ENCODE results near the gene PPP1R1B.

Gene PPP1R1B

GRCh38 chr17:39666231-39666600 lies 39.5 kb downstream of the PPP1R1B start:
- no peak for DNase-seq (ENCODE audit: low read depth in 3 of 3, low spot score in 1 of 3)

- DNase-seq (ENCODE audit: low read depth in 3 of 3, low spot score in 1 of 3): no peak
These were observed 40.0 kb downstream of the PPP1R1B start for GRCh38 chr17:39666601-39667261.

DNA sequence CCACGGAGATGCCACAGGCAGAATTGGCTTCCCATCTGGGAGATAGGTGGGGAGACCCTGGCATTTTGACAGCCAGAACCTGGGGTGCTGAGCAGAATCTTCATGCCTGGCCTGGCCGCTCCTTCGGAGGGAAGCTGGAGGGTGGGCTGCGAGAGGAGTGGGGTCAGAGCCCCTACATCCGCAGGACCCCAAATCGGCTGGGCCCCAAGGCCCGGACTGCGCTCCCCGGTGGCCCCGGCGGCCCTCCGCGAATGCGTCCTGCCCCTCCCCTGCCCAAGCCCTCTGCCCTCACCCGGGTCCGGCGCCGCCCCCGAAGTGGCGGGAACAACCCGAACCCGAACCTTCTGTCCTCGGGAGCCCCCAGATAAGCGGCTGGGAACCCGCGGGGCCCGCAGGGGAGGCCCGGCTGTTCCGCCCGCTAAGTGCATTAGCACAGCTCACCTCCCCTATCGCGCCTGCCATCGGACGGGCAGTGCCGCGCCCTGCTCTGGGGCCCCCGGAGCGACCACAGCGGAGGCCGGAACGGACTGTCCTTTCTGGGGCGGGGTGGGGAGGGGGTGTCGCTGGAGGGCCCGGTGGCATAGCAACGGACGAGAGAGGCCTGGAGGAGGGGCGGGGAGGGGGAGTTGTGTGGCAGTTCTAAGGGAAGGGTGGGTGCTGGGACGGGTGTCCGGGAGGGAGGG lies 40.7 kb downstream of the PPP1R1B start:
- no peak for DNase-seq (ENCODE audit: low read depth in 3 of 3, low spot score in 1 of 3)

DNA sequence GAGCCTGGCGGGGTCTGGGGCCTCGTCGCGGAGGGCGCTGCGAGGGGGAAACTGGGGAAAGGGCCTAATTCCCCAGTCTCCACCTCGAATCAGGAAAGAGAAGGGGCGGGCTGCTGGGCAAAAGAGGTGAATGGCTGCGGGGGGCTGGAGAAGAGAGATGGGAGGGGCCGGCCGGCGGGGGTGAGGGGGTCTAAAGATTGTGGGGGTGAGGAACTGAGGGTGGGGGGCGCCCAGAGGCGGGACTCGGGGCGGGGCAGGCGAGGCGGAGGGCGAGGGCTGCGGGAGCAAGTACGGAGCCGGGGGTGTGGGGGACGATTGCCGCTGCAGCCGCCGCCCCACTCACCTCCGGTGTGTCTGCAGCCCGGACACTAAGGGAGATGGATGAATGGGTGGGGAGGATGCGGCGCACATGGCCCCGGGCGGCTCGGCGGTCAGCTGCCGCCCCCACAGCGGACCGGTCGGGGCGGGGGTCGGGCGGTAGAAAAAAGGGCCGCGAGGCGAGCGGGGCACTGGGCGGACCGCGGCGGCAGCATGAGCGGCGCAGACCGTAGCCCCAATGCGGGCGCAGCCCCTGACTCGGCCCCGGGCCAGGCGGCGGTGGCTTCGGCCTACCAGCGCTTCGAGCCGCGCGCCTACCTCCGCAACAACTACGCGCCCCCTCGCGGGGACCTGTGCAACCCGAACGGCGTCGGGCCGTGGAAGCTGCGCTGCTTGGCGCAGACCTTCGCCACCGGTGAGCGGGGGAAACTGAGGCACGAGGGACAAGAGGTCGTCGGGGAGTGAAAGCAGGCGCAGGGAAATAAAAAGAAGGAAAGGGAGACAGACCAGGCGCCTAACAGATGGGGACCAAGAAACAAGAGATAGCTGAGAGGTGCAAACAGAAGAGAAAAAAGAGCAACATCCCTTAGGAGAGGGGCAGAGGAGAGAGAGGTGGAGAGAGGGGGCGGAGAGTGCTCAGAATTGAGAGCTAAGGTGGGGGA lies 41.5 kb downstream of the PPP1R1B start, which contains the start of gene PNMT:
Gene PNMT, plus strand, starts transcription at position 509 of the 980 bp plus-strand sequence. Its CDS starts 23 bp downstream, at position 532.
- DNase-seq (ENCODE audit: low read depth in 3 of 3, low spot score in 1 of 3): peak; percentile 15 to 66 (median 38)

GRCh38 chr17:39669897-39670735 lies 43.4 kb downstream of the PPP1R1B start:
- DNase-seq (ENCODE audit: low read depth in 3 of 3, low spot score in 1 of 3): no peak

DNA sequence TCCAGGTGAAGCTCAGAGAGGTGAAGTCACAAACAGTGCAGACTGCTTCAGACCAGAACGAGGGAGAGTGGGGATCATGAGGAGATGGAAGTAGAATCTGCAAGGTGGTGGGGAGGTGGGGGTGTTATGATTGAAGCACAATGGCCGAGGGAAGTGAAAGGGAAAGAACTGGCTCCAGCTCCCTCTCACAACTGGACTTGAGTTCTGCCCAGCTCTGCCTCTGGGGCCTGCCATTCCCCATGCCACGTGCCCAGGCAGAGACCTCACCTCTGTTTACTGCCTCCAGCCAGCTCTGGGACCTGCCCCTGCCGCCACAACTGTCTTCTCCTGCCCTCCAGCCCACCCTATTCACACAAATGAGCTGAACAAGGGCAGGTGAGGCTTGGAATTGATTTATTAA lies 44.0 kb downstream of the PPP1R1B start:
- DNase-seq (ENCODE audit: low read depth in 3 of 3, low spot score in 1 of 3): no peak

GRCh38 chr17:39671651-39672521 lies 45.1 kb downstream of the PPP1R1B start:
- DNase-seq (ENCODE audit: low read depth in 3 of 3, low spot score in 1 of 3): no peak

DNA sequence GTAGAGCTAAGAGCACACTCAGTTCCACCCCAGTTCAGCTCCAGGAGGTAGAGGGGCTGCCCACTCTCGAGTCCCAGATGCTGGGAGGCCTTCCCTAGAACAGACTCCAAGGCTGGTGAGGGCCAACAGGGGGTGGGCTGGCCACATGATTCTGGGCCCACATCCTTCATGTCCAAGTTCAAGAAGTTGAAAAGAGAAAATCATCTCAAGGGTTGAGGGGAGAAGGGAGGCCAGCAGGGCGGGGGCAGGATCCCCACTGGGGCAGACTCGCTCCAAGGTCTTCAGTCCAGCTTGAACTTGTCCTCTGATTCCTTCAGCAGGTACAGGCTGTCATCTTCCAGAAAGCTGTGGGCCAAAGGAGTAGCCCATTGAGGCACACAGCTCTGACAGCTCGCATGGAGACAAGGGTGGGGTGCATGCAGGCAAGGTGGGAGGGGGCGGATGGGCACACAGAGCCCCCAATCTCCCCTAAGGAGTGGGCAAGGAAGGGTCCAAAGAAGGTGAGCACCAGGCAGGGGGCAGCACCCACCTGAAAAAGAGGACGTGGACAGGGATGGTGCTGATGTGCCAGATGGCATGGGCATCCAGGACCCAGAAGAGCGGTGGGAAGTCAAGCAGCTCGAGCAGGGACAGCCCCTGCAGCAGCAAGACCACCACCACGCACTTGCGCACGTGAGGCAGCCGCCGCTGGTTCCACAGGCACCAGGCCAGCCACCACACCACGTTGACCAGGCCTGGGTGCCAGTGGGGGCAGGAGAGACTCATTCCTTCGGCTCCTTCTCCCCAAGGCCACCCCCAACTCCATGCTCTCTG lies 46.0 kb downstream of the PPP1R1B start:
- DNase-seq (ENCODE audit: low read depth in 3 of 3, low spot score in 1 of 3): no peak

GRCh38 chr17:39673335-39674081 lies 46.8 kb downstream of the PPP1R1B start:
- no peak for DNase-seq (ENCODE audit: low read depth in 3 of 3, low spot score in 1 of 3)

GRCh38 chr17:39674179-39674578 lies 47.4 kb downstream of the PPP1R1B start:
- DNase-seq (ENCODE audit: low read depth in 3 of 3, low spot score in 1 of 3): no peak

GRCh38 chr17:39674702-39675389 lies 48.1 kb downstream of the PPP1R1B start:
- no peak for DNase-seq (ENCODE audit: low read depth in 3 of 3, low spot score in 1 of 3)

- DNase-seq (ENCODE audit: low read depth in 3 of 3, low spot score in 1 of 3): no peak
These were observed 48.8 kb downstream of the PPP1R1B start for GRCh38 chr17:39675390-39676082.

GRCh38 chr17:39676198-39676819 lies 49.6 kb downstream of the PPP1R1B start:
- no peak for DNase-seq (ENCODE audit: low read depth in 3 of 3, low spot score in 1 of 3)

- DNase-seq (ENCODE audit: low read depth in 3 of 3, low spot score in 1 of 3): no peak
These were observed 50.3 kb downstream of the PPP1R1B start for GRCh38 chr17:39677072-39677471.

DNA sequence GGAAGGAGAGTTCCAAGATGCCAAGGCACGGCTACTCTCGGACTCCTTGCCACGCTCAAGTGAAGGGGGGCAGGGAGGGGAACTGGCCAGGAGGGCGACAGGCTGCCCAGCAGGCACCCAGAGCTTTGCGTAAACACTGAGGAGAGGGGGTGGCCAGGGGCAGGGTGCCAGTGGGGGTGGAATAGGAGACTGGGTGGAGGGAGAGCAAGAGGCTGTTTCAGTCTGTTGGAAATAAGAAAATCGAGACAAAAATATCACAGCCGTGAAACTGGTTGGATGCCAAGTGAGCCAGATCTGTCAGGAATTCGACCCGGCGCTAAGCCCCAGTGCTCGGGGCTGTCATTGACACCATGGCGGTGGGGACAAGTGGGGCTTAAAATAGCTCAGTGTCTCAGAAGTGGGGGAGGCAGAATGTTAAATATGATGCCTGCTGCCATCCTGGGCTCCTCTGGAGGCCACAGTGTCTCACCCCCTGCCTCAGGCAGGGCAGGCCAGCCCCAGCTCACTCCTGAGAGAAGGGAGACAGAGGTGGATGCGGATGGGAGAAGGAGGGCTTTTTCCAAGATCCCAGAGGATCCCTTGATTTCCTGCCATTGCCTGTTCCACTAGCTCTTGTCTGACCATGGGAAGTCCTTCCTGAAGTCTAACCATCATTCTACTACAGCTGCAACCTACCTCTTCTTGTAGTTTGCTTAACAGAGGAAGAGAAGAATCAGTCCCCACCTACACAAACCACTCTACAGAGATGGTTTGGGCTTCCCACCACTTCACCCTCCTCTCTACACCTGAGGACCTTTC lies 51.0 kb downstream of the PPP1R1B start:
- DNase-seq (ENCODE audit: low read depth in 3 of 3, low spot score in 1 of 3): no peak
